ENCODE data around the gene KCNJ1. TPM values are rescaled to one million over a fixed set of nuclear protein-coding genes. Genes with fewer than 3 reads are reported as not detected.

Gene KCNJ1
- total and polyA plus RNA-seq, 2 experiments from 2014 or later: 0.16 TPM; not detected in 1

DNA sequence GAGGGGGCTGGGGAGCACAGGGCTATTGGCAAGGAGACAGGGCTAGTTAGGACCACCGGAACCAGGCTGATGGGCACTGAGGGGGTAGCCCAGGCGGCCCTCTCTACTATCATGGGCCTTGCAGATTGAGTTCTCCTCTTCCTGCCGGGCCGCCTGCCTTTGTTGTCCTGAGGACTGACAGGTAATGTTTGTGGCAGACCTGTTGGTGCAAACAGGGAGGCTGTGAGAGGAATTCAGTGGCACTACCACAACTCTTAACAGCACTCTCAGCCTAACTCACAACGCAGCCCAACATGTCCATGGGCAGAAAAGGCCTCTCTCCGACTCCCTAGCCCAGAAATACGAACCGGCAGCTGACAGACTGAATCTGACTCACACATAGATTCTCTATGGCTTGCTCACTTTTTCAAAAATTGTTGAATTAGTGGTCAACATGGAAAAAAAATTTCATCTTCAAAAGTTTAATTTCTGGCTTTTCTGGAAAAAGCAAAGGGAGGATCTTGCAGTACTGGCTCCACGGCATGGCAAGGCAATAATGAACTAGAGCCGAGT lies 35.5 kb upstream of the KCNJ1 start:
- Histone ChIP-seq H3F3A (replicated peaks; ENCODE audit: low read depth) (peaks cover 24% of the 10 kb centered on the region; the same call in 1 of the 2 replicates), H3K4me3 (peak overlapping the region; percentile 68), H3K27ac (ENCODE audit: low read depth) (no peak overlapping the region), H3K9me2 (ENCODE audit: insufficient read depth) (no peaks in the 10 kb centered on the region), H4K20me1 (replicated peaks; ENCODE audit: insufficient read depth) (peaks cover 9% of the 10 kb centered on the region), H3K4me1 (ENCODE audit: insufficient read depth) (peaks cover 37% of the 10 kb centered on the region), H3K4me2 (peak overlapping the region; percentile 84), H3K27me3 (ENCODE audit: insufficient read depth) (peaks cover 100% of the 10 kb centered on the region), H3K79me2 (replicated peaks; ENCODE audit: insufficient read depth) (no peaks in the 10 kb centered on the region), H2AFZ (no peak overlapping the region; the same call in 1 of the 2 replicates), H3K36me3 (ENCODE audit: insufficient read depth) (no peaks in the 10 kb centered on the region)
- H3K9me3 Mint-ChIP-seq: peaks cover 6% of the 10 kb centered on the region; the same call in 2 of the 3 replicates
- peak; percentile 41 for DNase-seq (ENCODE audit: low spot score)
- H3K36me3 Mint-ChIP-seq (ENCODE audit: low read depth): no peaks in the 10 kb centered on the region; the same call in 2 of the 3 replicates
- H3K4me1 Mint-ChIP-seq: peaks cover 34% of the 10 kb centered on the region
- peak overlapping the region; percentile 64 for H3K4me3 Mint-ChIP-seq
- H3K27me3 Mint-ChIP-seq (ENCODE audit: insufficient read depth, low read depth, poor library complexity): peaks cover 79% of the 10 kb centered on the region
- ATAC-seq: no peak
- TF ChIP-seq EZH2phosphoT487 (IDR thresholded peaks at IDR 0.05; ENCODE audit: unreplicated experiment) (no peak), EZH2 (IDR thresholded peaks at IDR 0.05; ENCODE audit: low read depth, unreplicated experiment) (peak; percentile 52)
- H3K27ac Mint-ChIP-seq: no peak overlapping the region

DNA sequence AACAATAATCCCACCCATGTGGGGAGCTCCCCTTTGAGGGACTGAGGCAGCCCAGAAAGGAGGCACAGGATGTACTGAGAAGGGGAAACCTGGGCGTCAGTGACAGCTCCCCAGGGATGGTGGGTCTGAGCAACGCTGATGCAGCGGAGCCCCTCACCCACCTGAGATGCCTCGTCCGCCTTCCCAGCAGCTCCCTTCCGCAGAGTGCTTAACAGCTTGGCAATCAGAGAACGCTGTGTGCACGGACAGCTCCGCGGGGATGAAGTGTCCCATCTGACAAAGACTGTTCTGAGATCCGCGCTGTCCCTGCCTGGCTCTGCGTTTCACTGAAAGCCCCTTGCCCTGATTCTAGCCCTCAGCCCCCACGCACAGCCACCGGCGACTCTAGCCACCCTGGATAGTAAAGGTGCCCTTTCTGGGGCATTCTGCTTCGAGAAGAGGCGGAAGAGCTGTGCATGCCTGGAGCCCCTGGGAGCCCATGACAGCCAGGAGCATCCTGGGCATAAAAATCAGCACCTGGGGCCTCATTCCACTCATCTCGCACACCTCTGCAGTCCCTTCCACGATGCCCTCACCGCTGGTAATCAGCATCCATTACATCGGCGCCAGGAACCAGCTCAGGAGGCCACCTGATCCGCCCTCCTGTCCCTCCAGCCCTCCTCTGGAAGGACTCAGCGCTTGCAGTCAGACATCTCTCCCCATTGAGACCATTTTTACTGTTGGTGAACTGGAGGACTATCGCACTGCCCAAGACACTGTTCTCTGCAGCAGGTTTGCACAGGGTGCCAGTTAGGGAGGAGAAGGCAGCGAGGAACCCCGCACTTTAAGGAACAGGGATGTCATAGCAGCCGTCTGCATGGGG lies 34.8 kb upstream of the KCNJ1 start:
- Histone ChIP-seq H3K4me2 (peak overlapping the region; percentile 84), H4K20me1 (replicated peaks; ENCODE audit: insufficient read depth) (peaks cover 9% of the 10 kb centered on the region), H3K4me3 (peak overlapping the region; percentile 68), H3K27me3 (ENCODE audit: insufficient read depth) (peaks cover 94% of the 10 kb centered on the region), H2AFZ (peak overlapping the region; percentile 81), H3K4me1 (ENCODE audit: insufficient read depth) (peaks cover 37% of the 10 kb centered on the region), H3F3A (replicated peaks; ENCODE audit: low read depth) (peaks cover 24% of the 10 kb centered on the region; the same call in 1 of the 2 replicates), H3K79me2 (replicated peaks; ENCODE audit: insufficient read depth) (no peaks in the 10 kb centered on the region), H3K27ac (ENCODE audit: low read depth) (no peak overlapping the region), H3K36me3 (ENCODE audit: insufficient read depth) (no peaks in the 10 kb centered on the region), H3K9me2 (ENCODE audit: insufficient read depth) (no peaks in the 10 kb centered on the region)
- peak; percentile 65 for DNase-seq (ENCODE audit: low spot score)
- peaks cover 34% of the 10 kb centered on the region for H3K4me1 Mint-ChIP-seq
- peak; percentile 13 for ATAC-seq
- H3K4me3 Mint-ChIP-seq: peak overlapping the region; percentile 64
- peak; percentile 24 for TF ChIP-seq EZH2 (IDR thresholded peaks at IDR 0.05; ENCODE audit: low read depth, unreplicated experiment)
- TF ChIP-seq, protein P1, sequence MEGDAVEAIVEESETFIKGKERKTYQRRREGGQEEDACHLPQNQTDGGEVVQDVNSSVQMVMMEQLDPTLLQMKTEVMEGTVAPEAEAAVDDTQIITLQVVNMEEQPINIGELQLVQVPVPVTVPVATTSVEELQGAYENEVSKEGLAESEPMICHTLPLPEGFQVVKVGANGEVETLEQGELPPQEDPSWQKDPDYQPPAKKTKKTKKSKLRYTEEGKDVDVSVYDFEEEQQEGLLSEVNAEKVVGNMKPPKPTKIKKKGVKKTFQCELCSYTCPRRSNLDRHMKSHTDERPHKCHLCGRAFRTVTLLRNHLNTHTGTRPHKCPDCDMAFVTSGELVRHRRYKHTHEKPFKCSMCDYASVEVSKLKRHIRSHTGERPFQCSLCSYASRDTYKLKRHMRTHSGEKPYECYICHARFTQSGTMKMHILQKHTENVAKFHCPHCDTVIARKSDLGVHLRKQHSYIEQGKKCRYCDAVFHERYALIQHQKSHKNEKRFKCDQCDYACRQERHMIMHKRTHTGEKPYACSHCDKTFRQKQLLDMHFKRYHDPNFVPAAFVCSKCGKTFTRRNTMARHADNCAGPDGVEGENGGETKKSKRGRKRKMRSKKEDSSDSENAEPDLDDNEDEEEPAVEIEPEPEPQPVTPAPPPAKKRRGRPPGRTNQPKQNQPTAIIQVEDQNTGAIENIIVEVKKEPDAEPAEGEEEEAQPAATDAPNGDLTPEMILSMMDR (conservative IDR thresholded peaks at IDR 0.05; ENCODE audit: low read depth in 2 of 2): no peak
- TF ChIP-seq, protein P2, sequence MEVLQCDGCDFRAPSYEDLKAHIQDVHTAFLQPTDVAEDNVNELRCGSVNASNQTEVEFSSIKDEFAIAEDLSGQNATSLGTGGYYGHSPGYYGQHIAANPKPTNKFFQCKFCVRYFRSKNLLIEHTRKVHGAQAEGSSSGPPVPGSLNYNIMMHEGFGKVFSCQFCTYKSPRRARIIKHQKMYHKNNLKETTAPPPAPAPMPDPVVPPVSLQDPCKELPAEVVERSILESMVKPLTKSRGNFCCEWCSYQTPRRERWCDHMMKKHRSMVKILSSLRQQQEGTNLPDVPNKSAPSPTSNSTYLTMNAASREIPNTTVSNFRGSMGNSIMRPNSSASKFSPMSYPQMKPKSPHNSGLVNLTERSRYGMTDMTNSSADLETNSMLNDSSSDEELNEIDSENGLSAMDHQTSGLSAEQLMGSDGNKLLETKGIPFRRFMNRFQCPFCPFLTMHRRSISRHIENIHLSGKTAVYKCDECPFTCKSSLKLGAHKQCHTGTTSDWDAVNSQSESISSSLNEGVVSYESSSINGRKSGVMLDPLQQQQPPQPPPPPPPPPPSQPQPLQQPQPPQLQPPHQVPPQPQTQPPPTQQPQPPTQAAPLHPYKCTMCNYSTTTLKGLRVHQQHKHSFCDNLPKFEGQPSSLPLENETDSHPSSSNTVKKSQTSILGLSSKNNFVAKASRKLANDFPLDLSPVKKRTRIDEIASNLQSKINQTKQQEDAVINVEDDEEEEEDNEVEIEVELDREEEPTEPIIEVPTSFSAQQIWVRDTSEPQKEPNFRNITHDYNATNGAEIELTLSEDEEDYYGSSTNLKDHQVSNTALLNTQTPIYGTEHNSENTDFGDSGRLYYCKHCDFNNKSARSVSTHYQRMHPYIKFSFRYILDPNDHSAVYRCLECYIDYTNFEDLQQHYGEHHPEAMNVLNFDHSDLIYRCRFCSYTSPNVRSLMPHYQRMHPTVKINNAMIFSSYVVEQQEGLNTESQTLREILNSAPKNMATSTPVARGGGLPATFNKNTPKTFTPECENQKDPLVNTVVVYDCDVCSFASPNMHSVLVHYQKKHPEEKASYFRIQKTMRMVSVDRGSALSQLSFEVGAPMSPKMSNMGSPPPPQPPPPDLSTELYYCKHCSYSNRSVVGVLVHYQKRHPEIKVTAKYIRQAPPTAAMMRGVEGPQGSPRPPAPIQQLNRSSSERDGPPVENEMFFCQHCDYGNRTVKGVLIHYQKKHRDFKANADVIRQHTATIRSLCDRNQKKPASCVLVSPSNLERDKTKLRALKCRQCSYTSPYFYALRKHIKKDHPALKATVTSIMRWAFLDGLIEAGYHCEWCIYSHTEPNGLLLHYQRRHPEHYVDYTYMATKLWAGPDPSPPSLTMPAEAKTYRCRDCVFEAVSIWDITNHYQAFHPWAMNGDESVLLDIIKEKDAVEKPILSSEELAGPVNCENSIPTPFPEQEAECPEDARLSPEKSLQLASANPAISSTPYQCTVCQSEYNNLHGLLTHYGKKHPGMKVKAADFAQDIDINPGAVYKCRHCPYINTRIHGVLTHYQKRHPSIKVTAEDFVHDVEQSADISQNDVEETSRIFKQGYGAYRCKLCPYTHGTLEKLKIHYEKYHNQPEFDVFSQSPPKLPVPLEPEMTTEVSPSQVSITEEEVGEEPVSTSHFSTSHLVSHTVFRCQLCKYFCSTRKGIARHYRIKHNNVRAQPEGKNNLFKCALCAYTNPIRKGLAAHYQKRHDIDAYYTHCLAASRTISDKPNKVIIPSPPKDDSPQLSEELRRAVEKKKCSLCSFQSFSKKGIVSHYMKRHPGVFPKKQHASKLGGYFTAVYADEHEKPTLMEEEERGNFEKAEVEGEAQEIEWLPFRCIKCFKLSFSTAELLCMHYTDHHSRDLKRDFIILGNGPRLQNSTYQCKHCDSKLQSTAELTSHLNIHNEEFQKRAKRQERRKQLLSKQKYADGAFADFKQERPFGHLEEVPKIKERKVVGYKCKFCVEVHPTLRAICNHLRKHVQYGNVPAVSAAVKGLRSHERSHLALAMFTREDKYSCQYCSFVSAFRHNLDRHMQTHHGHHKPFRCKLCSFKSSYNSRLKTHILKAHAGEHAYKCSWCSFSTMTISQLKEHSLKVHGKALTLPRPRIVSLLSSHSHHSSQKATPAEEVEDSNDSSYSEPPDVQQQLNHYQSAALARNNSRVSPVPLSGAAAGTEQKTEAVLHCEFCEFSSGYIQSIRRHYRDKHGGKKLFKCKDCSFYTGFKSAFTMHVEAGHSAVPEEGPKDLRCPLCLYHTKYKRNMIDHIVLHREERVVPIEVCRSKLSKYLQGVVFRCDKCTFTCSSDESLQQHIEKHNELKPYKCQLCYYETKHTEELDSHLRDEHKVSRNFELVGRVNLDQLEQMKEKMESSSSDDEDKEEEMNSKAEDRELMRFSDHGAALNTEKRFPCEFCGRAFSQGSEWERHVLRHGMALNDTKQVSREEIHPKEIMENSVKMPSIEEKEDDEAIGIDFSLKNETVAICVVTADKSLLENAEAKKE (CRISPR knock-in tag; IDR thresholded peaks at IDR 0.05): no peak
- peaks cover 76% of the 10 kb centered on the region for H3K27me3 Mint-ChIP-seq (ENCODE audit: insufficient read depth, low read depth, poor library complexity)
- H3K27ac Mint-ChIP-seq: no peak overlapping the region
- peaks cover 3% of the 10 kb centered on the region; the same call in 2 of the 3 replicates for H3K9me3 Mint-ChIP-seq
- H3K36me3 Mint-ChIP-seq (ENCODE audit: low read depth): no peaks in the 10 kb centered on the region; the same call in 2 of the 3 replicates

Measured in GM23338 (cell line).